ENCODE data around the gene UBAC1. TPM values are rescaled to one million over a fixed set of nuclear protein-coding genes. Genes with fewer than 3 reads are reported as not detected.

UBAC1 gene
- total RNA-seq, 1 experiment from 2014 or later: 54.8 TPM

- CTCF ChIA-PET: no interaction called here
- H3K36me3 ChIP-seq (ENCODE audit: control insufficient read depth in 1 of 2, insufficient read depth in 2 of 2, low read length in 2 of 2): peaks cover 28 to 30% of the 10 kb centered on the region in 2 experiments
Observed at GRCh38 chr9:135949501-135950134, 11.6 kb downstream of the UBAC1 start.

GRCh38 chr9:135948968-135949367, 12.2 kb downstream of the UBAC1 start:
- CTCF ChIA-PET: no interaction called here
- POLR2A ChIA-PET: no interaction called here
- BruUV-seq (replicated peaks): no TSS peak
- TF ChIP-seq REST (IDR thresholded peaks at IDR 0.05; ENCODE audit: low read depth) (no peak), EZH2phosphoT487 (IDR thresholded peaks at IDR 0.05; ENCODE audit: borderline replicate concordance) (no peak), ATF3 (IDR thresholded peaks at IDR 0.05) (no peak), CTCF (IDR thresholded peaks at IDR 0.05 in 2 of 3, conservative IDR thresholded peaks at IDR 0.05 in 1 of 3; ENCODE audit: borderline replicate concordance in 1 of 3, insufficient read depth in 1 of 3, low read depth in 2 of 3, low read length in 2 of 3) (no peak), ZNF274 (IDR thresholded peaks at IDR 0.05; ENCODE audit: low read depth, low read length) (no peak), TCF7L2 (IDR thresholded peaks at IDR 0.05; ENCODE audit: borderline replicate concordance, extremely low read depth, insufficient read depth, insufficient read length) (no peak)

More at GRCh38 chr9:135949501-135950134, 11.6 kb downstream of the UBAC1 start:
- no peak for DNase-seq (ENCODE audit: low read depth, low spot score)
- Histone ChIP-seq H3K9me3 (ENCODE audit: control insufficient read depth in 1 of 2, insufficient read depth in 1 of 2, low read depth in 1 of 2, low read length in 2 of 2) (no peaks in the 10 kb centered on the region), H2AFZ (ENCODE audit: low read depth, low read length, poor library complexity, severe bottlenecking) (no peak overlapping the region), H3K4me1 (ENCODE audit: control insufficient read depth in 1 of 2, insufficient read depth in 2 of 2, low read length in 2 of 2) (peaks cover 20% of the 10 kb centered on the region in 2 experiments), H3K9ac (ENCODE audit: low read length) (no peak overlapping the region), H3K4me2 (ENCODE audit: low read length) (no peak overlapping the region), H4K20me1 (ENCODE audit: insufficient read depth) (no peaks in the 10 kb centered on the region), H3K79me2 (ENCODE audit: insufficient read depth, low read length) (peaks cover 17% of the 10 kb centered on the region; the same call in 1 of the 2 replicates), H3K27me3 (ENCODE audit: insufficient read depth, low read length) (no peaks in the 10 kb centered on the region), H3K9me2 (ENCODE audit: insufficient read depth) (no peaks in the 10 kb centered on the region), H3K4me3 (replicated peaks in 1 of 2; ENCODE audit: low read depth in 1 of 2, low read length in 2 of 2) (no peak overlapping the region), H3K27ac (ENCODE audit: low read depth, low read length) (peak overlapping the region; percentile 42)
- ChIA-PET POLR2A (no interaction called here), RAD21 (ENCODE audit: low non-redundant PET in 1 of 2, low total read pairs in 2 of 2, uncharacterized antibody in 2 of 2, unreplicated experiment in 2 of 2) (no interaction called here)
- no TSS peak for BruUV-seq (replicated peaks)
- no peak for TF ChIP-seq JUND (IDR thresholded peaks at IDR 0.05)
- no peak for TF ChIP-seq CBX3 (IDR thresholded peaks at IDR 0.05; ENCODE audit: low read depth)
- no peak for TF ChIP-seq ELF1 (IDR thresholded peaks at IDR 0.05; ENCODE audit: borderline replicate concordance, low read depth)
- TF ChIP-seq SIN3A (IDR thresholded peaks at IDR 0.05; ENCODE audit: low read depth): no peak
- no peak for TF ChIP-seq TCF7L2 (IDR thresholded peaks at IDR 0.05; ENCODE audit: borderline replicate concordance, extremely low read depth, insufficient read depth, insufficient read length)
- TF ChIP-seq SP1 (IDR thresholded peaks at IDR 0.05; ENCODE audit: low read depth): no peak
- TF ChIP-seq FOSL1 (IDR thresholded peaks at IDR 0.05; ENCODE audit: low read depth): no peak
- no peak for TF ChIP-seq EZH2phosphoT487 (IDR thresholded peaks at IDR 0.05; ENCODE audit: borderline replicate concordance)
- TF ChIP-seq SRF (IDR thresholded peaks at IDR 0.05; ENCODE audit: low read depth): no peak
- no peak for TF ChIP-seq ZNF274 (IDR thresholded peaks at IDR 0.05; ENCODE audit: low read depth, low read length)
- TF ChIP-seq EGR1 (IDR thresholded peaks at IDR 0.05; ENCODE audit: low read depth): no peak
- TF ChIP-seq ATF3 (IDR thresholded peaks at IDR 0.05): no peak
- no peak for TF ChIP-seq POLR2AphosphoS5 (IDR thresholded peaks at IDR 0.05; ENCODE audit: low read depth, low read length)
- ATAC-seq: no peak
- intact Hi-C loops (cut with micrococcal nuclease): loop anchor here (10.0 kb wide), 1 partner anchor 85 kb away; no protein-coding TSS in a partner anchor

More at GRCh38 chr9:135948968-135949367, 12.2 kb downstream of the UBAC1 start:
- H3K9me2 ChIP-seq (ENCODE audit: insufficient read depth): no peaks in the 10 kb centered on the region
- peak overlapping the region; percentile 42; the same call in 1 of the 2 replicates for H3K27ac ChIP-seq (ENCODE audit: low read depth, low read length)
- ATAC-seq (no peak), DNase-seq (ENCODE audit: low read depth, low spot score) (no peak)
- RAD21 ChIA-PET (ENCODE audit: low non-redundant PET in 1 of 2, low total read pairs in 2 of 2, uncharacterized antibody in 2 of 2, unreplicated experiment in 2 of 2): no interaction called here
- no peak overlapping the region for H2AFZ ChIP-seq (ENCODE audit: low read depth, low read length, poor library complexity, severe bottlenecking)
- intact Hi-C loops (cut with micrococcal nuclease): no loop called here
- no peak overlapping the region for H3K9ac ChIP-seq (ENCODE audit: low read length)
- H3K4me1 ChIP-seq (ENCODE audit: control insufficient read depth in 1 of 2, insufficient read depth in 2 of 2, low read length in 2 of 2): peaks cover 20% of the 10 kb centered on the region in 2 experiments
- H3K36me3 ChIP-seq (ENCODE audit: control insufficient read depth in 1 of 2, insufficient read depth in 2 of 2, low read length in 2 of 2): peaks cover 25 to 28% of the 10 kb centered on the region in 2 experiments; a peak in 3 of 4 replicates
- no peaks in the 10 kb centered on the region for H4K20me1 ChIP-seq (ENCODE audit: insufficient read depth)
- no peak overlapping the region for H3K4me3 ChIP-seq (replicated peaks in 1 of 2; ENCODE audit: low read depth in 1 of 2, low read length in 2 of 2)
- H3K79me2 ChIP-seq (ENCODE audit: insufficient read depth, low read length): peaks cover 14% of the 10 kb centered on the region; the same call in 1 of the 2 replicates
- H3K9me3 ChIP-seq (ENCODE audit: control insufficient read depth in 1 of 2, insufficient read depth in 1 of 2, low read depth in 1 of 2, low read length in 2 of 2): no peaks in the 10 kb centered on the region
- no peak overlapping the region for H3K4me2 ChIP-seq (ENCODE audit: low read length)
- H3K27me3 ChIP-seq (ENCODE audit: insufficient read depth, low read length): no peaks in the 10 kb centered on the region
